RWPE1 (cell line): ENCODE measurements around the gene TLCD3B.

ENCODE experiments used
- CTCF ChIA-PET: fragments of 350-600 bp; sonication (Branson Sonifier 250); formaldehyde crosslinking; extraction: SDS; loops from one replicate; lab custom pipeline; 2021; lab: Yijun Ruan, JAX
- POLR2A ChIA-PET: fragments of 400-600 bp; formaldehyde crosslinking; extraction: SDS; loops from one replicate; lab custom pipeline; 2020; ENCODE audit warnings: antibody characterized with exemption; ENCODE audit not compliant: low non-redundant PET; lab: Yijun Ruan, JAX
- DNase-seq: peaks from one replicate; pipeline ENCODE4 v3.0.0; 2012; ENCODE audit warnings: low spot score
- H3K27ac ChIP-seq: fragments of 450-650 bp; 2 replicates; pipeline ENCODE4 v1.5.1; 2017
- TF ChIP-seq, protein P1 (sequence below): fragments of 450-650 bp; conservative IDR thresholded peaks from 2 replicates; pipeline ENCODE4 v1.5.1; 2017; ENCODE audit warnings: low read depth, mild to moderate bottlenecking

Gene TLCD3B

DNA sequence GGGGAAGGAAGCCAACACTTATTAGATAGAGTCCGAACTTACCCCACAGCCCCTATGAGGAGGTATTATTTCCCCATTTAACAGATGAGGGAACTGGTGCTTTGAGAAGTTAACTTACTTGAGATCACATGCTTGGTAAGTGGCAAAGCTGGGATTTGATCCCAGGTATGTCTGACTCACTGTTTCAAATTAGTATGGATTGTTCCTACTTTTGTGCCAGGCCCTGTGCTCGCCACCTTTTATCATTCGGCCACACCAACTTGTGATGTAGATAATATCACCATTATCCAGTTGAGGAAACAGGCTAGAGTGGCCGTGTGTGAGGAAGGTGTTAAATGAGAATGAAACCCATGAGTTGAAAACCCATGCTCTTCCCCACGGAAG, 46.3 kb downstream of the TLCD3B start:
- TF ChIP-seq, protein P1, sequence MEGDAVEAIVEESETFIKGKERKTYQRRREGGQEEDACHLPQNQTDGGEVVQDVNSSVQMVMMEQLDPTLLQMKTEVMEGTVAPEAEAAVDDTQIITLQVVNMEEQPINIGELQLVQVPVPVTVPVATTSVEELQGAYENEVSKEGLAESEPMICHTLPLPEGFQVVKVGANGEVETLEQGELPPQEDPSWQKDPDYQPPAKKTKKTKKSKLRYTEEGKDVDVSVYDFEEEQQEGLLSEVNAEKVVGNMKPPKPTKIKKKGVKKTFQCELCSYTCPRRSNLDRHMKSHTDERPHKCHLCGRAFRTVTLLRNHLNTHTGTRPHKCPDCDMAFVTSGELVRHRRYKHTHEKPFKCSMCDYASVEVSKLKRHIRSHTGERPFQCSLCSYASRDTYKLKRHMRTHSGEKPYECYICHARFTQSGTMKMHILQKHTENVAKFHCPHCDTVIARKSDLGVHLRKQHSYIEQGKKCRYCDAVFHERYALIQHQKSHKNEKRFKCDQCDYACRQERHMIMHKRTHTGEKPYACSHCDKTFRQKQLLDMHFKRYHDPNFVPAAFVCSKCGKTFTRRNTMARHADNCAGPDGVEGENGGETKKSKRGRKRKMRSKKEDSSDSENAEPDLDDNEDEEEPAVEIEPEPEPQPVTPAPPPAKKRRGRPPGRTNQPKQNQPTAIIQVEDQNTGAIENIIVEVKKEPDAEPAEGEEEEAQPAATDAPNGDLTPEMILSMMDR: no peak
- POLR2A ChIA-PET: no interaction called here
- H3K27ac ChIP-seq: no peak overlapping the region
- no peak for DNase-seq
- CTCF ChIA-PET: no interaction called here

DNA sequence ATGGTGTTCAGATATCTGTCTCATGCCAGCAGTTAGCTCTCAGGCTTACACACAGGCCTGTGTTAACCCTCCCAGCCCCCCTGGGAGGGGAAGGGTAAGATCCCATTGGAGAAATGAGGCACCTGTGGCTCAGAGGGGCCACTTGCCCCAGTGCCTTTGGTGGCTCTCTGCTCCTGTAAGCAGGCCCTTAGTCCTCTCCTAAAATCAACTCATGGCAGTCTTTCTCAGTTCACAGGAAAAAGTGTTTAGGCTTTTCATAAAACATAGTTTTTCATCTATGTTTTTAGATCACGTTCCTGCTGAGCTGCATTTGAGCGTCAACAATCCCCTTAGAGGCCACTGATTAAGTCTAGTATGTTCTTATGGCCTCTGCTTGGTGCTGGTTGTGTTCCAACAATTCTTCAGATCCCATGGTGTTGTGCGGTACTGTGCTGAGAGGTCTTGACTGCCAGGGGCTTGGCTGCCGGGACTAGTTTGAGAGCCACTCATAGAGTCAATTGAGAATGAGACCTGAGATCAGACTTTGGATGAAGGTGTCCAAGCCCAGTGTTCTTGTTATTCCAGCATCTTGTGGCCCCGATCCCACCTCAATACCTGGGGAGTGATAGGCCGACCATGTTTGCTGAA, 46.8 kb downstream of the TLCD3B start:
- POLR2A ChIA-PET: no interaction called here
- no peak for DNase-seq
- TF ChIP-seq, protein P1: no peak
- H3K27ac ChIP-seq: peak overlapping the region; percentile 13; the same call in 1 of the 2 replicates
- CTCF ChIA-PET: no interaction called here

DNA sequence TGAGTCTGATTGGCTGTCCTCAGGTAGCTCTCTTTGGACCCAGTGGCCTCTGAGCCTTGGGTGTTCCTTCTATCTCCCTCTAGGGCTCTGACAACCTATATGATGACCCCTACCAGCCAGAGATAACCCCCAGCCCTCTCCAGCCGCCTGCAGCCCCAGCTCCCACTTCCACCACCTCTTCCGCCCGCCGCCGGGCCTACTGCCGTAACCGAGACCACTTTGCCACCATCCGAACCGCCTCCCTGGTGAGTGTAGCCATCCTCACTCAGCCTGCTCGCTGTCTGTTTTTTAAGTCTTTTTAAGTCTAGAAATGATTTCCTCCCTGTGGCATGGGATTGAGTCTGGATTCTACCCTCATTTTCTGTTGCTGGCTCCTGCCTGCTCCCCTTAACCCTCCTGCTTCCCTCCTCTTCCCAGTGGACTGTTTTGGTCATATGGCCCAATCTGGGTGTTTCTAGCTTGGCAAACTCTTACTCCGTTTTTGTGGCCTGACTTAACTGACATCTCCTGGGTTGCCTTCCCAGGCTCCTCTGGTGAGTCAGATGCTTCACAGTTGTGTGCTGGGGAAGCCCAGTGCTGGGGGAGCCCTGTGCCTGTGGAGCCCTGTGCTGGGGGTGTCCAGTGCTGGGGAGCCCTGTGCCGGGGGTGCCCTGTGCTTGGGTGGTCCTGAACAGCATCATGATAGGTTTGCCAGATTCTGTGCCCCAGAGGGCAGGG, 47.5 kb downstream of the TLCD3B start:
- POLR2A ChIA-PET: no interaction called here
- no peak for DNase-seq
- CTCF ChIA-PET: interaction anchor here (1.0 kb wide), 1 partner anchor 10 kb away, joined by 5 read pairs; no protein-coding TSS in a partner anchor
- TF ChIP-seq, protein P1: no peak
- peak overlapping the region; percentile 13; the same call in 1 of the 2 replicates for H3K27ac ChIP-seq

DNA sequence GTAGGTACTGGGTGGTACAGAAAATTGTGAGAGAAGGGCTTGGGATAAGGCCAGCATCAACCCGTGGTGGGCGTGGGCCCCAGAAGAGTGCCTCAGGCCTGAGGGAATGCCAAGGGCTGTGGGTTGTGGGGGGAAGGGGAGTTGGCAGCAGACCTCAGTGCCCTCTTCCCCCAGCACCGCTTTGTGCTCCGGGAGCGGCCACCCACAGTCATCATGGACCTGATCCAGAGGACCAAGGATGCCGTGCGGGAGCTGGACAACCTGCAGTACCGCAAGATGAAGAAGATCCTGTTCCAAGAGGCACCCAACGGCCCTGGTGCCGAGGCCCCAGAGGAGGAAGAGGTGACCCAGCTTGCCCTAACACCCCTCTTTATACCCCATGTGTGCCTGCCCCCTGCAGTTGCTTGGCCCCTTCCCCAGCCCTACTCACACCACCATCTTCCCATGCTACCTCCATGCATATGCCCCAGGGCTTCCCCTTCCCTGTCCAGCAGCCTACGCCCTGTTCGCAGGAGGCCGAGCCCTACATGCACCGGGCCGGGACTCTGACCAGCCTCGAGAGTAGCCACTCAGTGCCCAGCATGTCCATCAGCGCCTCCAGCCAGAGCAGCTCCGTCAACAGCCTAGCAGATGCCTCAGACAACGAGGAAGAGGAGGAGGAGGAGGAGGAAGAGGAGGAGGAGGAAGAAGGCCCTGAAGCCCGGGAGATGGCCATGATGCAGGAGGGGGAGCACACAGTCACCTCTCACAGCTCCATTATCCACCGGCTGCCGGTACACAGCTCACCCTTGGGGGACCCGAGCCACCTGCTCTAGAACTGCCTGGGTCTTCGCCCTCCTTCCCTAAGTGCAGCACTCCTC, 48.3 kb downstream of the TLCD3B start:
- TF ChIP-seq, protein P1: no peak
- ChIA-PET POLR2A (no interaction called here), CTCF (interaction anchor here (1.0 kb wide), 1 partner anchor 11 kb away, joined by 5 read pairs; no protein-coding TSS in a partner anchor)
- H3K27ac ChIP-seq: 0 out of 2 replicates have a peak overlapping the region, but pooled peaks have one; percentile 13
- DNase-seq: no peak

DNA sequence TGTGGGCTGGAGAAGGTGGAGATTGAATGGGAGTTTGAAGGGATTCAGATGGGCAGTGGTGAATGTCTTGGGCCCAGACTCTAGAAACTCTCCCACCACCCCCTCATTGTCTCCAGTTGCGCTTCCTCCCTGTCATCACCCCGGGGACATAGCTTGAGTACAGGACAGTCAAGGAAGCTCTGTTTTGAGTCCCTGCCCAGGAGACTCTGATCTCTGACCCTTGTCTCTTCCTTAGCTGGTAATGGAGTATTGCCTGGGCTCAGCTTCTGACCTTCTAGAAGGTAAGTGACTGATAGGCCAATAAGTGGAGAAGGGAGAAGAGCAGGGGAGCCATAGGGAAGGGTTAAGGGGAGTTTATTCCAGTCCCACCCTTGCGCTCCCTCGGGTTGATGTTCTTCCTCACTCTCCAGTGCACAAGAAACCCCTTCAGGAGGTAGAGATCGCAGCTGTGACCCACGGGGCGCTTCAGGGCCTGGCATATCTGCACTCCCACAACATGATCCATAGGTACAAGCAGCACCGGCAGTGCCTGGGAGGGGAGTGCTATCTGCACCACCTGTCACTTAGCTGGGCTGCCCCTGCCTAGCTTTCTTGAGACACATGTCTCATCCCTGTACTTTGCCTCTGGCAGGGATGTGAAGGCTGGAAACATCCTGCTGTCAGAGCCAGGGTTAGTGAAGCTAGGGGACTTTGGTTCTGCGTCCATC, 52.4 kb downstream of the TLCD3B start:
- CTCF ChIA-PET: no interaction called here
- TF ChIP-seq, protein P1: no peak
- POLR2A ChIA-PET: no interaction called here
- DNase-seq: no peak
- 0 out of 2 replicates have a peak overlapping the region, but pooled peaks have one; percentile 2 for H3K27ac ChIP-seq
